Activated CD8-positive, alpha-beta memory T cell treated with anti-CD3 and anti-CD28 coated beads, Interleukin-2, amount 50 U/mL, for 1 hour (primary cell): Measurements from ENCODE around the gene ZNF286A.
"Not testable (repeated sequence)": the region's sequence is repeated elsewhere in the genome, so short reads cannot be mapped to it uniquely, and the experiment has no call there.

Experiments used
- DNase-seq: peaks from one replicate; pipeline ENCODE4 v3.0.0-alpha.2; 2020; ENCODE audit errors: extremely low read depth

ZNF286A gene

DNA sequence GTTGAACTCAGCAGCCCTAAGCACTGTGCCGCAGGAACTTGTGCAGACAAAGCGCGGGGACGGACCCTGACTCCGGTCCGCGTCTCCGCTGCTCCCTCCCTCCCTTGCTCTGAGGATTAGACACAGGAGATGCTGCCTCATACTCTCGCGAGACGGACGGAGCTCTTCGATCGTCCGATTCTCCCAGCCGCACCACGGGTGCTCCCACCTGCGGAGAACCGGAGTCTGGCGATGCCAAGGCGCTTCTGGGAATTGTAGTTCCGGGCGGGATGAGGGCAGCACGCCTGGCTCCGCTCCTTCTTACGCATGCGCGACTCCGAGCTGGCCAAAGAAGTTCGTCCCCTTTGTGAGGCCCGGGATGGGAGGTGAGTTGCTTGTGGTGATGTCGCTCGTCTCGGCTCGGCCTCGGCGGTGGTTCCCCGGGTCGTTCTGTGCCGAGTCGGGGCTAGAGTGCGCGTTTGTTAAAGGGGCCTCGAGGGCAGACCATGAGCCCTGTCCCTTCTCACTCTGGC lies at the start of gene ZNF286A:
Gene ZNF286A (plus strand): TSS at position 340 of the 512 bp plus-strand sequence. CDS start 578 bp downstream, outside the sequence.
- peak; percentile 85 for DNase-seq

DNA sequence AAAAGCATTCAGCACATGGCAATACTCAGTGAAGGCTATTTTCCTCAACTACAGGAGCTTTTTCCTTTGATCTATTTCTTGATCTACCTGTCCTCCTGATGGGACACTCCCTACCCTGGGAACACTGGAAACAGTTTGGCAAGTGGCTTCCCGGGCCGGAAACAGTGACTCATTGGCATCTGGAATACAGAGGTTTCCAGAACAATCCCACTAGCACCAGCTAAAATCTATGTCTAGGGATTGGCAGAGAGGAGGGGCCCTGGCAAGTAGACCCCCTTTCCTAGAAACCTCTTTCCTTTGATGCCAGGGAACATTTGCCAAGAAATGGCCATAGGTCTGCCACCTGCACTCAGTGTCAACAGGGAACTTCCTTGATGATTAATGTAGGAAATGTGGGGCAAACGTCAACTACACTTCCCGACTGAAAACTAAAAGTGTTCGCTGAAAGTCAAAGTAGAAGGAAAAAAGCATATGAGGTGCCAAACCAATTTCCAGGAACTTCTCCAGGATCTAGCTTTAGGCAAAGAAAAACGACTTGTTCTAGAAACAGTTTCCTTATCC lies 49.6 kb upstream of the ZNF286A start:
- DNase-seq = no peak

DNA sequence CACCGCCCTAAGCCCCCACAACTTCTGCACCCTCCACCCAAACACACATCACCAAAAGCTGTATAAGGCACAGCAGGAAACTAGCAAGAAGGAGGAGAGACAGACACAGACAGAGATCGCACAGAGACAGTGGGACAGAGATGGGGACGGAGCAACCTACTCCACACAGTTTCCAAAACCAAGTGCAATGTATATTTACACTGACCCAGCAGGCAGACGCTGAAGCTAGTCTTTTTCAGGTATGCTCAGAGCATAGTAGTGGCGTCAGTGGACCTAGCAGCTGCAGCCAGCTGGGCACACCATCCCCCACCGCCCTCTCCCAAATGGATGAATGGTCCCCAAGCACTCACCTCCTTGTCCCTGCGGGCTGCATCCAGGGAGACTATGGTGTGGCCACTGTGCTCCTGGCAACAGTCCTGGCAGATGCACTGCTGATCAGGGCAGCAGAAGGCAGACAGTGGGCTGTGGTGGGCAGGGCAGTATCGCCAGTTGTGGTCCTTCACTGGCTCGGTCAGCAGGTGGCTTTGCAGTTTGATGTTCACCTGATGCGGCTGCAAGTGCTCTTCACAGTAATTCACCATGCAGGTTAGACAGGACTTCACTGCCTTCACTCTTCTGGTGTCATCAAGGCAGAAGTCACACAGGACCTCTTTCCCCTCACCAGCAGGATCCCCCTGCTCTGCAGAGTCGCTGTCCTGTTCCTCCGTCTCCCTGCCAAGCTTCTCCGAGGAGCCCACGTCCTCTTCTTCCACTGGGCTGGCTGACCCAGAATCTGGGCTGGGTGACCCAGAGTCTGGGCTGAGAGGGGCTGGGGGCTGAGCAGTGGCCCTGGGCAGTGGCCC lies 48.6 kb upstream of the ZNF286A start:
- DNase-seq = no peak

DNA sequence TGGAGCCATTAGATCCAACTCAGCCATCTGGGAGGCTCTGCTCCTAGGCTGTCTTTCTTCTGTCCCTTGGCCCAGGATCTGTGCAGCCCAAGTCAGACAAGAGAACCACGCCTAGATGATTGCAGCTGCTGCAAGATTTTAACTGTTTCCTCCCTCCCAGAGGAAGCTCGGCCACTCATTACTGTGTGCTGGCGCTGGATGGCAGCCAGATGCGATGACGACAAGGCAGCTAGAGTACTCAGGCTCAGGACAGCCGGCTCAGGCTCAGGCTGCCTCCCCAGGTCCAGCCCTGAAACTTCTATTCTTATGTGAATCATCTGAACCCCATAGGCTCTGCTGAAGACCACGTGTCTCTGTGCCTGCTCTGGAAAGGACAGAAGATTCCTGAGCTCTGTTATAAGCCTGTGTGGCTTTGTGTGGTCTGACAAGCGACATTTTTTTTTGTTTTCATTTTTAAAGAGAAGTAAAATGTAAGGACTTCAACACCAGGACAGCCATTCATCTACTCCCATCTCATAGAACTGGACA lies 47.9 kb upstream of the ZNF286A start:
- DNase-seq = no peak

DNA sequence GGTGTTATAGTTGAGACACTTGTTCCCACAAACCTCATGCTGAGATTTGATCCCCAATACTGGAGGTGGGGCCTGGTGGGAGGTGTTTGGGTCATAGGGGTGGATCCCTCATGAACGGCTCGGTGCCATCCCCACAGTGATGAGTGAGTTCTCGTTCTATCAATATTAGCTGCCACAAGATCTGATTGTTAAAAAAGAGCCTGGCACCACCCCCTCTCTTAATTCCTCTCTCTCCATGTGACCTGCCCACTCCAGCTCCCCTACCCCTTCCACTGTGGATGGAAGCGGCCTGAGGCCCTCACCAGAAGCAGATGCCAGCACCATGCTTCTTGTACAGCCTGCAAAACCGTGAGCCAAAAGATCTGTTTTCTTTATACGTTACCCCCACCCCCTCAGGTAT lies 46.6 kb upstream of the ZNF286A start:
- DNase-seq = no peak

DNA sequence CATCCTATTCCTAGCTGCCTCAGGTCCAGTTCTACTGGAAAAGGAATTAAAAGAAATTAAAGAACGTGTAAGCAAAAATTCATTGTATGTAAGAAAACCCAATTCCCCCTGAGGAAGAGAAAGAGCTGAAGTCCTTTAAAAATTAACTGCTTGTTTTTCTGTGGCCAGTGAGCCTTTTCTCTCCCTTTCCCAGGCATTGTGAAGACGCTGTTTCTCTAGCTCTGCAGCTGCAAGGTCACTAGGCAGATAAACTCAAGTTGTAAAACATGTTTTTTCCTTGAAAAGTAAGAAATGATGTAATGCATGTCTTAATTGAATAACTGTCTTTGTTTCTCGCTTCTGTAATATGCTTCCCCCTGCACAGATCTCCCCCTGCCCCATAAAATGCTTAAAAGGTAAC lies 45.2 kb upstream of the ZNF286A start:
- DNase-seq = not testable (repeated sequence)

DNA sequence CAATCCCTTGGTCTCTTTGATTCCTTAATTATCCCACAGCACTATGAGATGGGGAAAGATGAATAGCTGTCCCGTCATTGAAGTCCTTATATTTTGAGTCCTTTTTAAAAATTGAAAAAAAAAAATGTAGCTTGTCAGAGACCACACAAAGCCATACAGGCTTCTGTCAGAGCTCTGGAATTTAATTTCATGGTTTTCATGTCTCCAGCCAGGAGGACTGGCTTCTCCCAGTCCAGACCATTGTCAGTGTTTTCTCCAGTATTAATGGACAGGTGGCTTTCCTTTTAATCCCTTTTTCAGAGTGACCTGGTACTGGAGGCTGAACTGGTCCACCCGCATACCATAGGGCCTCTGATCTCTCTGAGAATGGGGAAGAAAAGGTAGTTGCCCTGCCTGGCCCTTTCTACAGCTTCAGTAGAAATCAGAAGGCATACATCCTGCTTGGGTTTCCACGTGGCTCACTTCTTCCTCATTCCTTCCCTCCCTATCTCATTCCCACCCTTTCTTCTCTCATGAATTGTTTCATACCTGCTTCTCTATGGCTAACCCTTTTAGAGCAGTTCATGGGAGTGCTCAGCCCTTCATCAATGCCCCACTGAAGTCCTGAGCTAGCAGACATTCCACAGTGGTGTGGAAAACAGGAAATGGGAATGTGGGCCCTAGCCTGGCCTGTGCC lies 44.5 kb upstream of the ZNF286A start:
- no peak for DNase-seq

DNA sequence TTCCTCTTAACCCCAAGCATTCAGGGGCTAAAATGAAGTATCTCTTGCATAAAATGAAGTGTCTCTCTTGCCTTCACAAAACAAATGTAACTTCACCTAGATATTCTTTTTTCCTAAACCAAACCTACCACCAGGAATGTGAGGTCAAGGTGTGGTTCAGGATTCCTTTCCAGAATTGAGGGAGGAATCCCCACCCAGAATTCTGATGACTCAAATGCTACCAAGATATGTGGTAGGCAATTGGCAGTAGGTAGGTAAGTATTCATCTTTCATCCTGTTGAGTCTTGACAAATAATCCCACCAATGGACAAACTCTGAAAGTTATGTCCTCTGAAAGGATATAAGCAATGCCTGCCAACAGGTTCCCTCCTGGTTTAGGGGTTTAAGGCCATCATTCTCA lies 41.7 kb upstream of the ZNF286A start:
- DNase-seq = no peak

DNA sequence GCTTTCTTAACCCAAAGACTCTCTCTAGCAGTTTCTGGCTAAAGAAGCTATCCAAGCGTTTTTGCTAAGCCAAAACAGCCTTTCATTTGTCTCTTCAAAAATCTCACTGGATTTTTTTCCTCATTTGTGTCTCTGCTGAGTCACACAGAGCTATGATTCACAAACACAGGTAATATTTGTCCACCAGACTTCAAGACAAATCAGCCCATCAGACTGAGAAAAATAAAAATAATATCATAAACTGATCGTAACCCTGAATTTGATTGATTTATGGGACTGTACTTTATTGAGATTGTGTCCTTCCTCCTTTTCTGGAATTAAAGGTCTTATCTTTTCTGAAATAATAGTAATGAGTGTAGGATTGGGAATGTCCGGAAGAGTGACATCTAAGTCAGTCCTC lies 41.3 kb upstream of the ZNF286A start:
- DNase-seq = no peak

DNA sequence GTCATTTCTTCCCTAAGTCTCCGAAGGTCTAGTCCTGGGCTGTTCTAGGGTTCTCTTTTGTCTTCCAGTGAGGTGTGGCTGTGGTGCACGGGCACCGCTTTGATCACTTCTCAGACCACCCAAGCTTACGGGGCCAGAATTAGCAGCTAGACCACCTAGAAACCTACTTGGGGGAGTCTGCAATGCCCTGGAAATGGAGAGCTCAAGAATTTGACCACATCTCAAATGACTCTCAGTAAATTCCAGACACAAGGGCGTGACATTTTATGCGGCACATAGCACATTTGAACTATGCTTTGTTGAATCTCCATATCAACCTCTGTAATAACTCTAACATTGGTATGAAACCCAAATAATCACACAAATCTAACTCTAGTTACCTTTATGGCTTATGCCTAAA lies 40.3 kb upstream of the ZNF286A start:
- no peak for DNase-seq

DNA sequence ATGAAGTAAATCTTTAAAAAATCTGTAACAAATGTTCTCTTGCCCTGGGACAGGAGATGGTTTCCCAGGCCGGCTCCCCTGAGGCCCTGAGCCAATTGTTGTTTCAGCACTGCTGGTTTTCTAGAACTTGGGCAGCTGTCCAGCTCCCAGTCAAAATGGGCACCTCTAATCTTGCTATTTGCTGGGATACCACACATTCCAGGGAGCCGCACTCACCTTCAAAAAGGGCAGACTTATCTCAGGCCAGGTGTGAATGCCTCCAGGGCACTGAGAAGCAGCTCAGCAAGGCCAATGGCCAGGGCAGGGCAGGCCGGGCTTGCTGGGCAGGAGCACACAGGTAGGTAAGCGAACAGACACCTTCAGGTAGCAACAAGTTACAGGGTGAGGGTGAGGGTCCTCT lies 39.9 kb upstream of the ZNF286A start:
- no peak for DNase-seq

DNA sequence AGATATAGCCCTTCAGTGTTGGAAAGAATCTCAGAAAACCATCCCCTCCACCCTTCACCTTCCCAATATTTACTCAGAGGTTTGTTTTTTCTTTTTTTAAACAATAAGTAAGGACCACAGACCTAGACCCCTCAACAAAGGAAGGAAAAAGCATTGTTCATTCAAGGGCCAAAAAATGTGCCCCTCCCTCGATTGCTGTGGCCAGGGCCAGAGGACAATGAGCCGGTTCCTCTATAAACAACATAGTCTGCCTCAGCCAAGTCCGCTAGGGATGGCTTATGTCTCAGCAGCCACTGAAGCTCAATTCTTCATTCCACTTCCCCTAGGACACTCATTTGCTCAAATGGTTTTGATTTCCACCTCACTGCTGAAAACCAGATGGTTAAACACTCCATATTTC lies 39.5 kb upstream of the ZNF286A start:
- no peak for DNase-seq

DNA sequence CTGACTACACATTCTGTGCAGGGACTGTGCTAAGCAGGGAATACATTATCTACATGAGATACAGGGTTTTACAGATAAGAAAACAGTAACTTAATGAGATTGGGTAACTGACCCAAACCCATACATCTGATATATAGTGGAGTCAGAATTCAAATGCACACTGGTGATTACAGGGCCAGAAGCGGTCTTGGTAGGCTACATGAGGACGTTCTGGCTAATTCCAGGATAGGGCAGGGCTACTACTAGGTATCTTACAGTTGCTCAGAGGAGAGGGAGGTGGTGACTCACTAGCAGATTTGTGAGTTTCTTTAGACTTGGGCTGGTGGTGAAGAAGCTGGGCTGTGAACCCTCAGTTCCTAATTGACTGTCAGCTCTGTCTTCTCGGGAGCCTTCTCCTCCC lies 36.9 kb upstream of the ZNF286A start:
- DNase-seq = no peak

DNA sequence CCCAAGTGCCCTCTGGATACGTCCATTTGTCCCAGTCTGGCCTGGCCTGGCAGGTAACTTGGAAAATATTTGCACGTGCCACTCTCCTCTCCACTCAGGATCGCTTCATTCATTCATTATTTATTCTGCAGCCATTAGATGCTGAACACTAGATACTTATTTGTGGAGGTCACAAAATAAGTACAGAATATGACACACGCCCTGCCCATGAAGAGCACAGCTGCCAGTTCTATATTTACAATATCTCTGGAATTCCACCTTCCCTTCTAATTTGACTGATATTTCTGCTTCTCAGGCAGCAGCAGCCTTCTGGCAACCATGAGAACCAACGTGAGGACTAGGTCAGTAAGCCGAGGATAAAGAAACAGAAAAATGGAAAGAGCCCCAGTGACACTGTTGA lies 36.4 kb upstream of the ZNF286A start:
- no peak for DNase-seq

DNA sequence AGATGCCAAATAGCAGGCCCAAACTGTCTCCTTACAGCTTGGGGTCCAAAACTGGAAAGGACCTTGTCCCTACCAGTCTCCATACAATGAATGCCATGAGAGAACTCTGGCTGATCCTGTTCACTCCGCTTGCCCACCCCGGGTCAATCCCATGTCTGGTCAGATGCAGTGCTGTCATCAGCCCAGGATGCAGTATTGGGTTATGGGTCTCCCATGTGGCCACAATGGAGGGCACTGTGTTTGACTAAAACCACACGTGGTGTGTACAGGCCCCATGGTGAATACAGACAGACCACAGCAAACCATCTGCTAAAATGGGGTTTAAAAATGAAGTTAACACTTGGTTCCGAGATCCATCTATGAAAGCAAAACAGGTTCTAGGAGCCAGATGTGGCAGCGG lies 35.9 kb upstream of the ZNF286A start:
- DNase-seq = no peak

DNA sequence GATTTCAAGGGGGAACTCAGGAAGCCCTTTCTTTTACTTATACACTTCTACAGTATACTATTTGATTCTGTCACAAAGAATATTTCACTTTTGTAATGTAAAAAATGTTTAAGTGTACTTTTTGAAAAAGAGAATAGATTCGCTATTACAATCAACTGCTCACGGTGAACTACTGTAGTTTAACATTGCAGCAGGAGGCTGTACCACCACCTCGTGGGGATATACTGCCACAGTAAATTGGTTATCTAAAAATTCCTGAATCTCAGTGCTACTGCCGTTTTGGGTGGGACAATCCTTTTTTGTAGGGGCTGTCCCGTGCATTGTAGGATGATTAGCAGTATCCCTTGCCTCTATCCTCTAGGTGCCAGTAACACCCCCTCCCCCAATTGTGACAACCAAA lies 30.0 kb upstream of the ZNF286A start:
- DNase-seq = not testable (repeated sequence)

DNA sequence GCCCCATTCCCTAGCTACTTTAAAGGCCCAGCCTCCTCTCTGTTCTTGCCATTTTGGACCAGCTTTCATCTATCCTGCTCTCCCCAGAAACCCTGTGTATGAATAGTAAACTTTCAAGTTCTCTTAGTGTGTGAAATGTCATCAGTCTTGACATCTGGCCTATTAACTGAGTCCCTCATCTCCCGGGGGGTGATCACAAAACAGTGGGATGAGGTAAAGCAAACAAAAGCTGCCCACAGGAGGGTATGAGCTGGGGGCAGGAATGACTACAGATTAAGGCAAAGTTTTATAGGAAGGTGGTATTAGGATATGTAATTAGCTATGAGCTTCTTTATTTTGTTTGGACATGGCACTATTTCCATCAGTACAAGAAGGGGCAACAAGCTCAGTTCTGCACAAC lies 24.9 kb upstream of the ZNF286A start:
- DNase-seq = not testable (repeated sequence)

DNA sequence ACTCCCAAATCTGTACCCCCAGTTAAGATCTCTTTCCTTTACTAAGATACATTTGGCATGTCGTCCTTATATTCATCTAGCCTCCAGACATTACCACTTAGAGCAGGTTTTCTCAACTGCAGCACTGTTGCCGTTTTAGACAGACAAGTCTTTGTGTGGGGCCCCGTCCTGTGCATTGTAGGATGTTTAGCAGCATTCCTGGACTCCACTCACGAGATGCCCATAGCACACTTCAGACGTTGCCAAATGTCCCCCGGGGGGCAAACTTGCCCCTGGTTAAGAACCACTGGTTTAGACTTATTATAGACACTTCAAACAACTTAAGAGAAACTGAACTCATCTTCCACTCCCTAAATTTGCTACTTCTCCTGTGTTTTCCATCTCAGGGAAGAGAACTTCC lies 23.6 kb upstream of the ZNF286A start:
- DNase-seq = not testable (repeated sequence)

DNA sequence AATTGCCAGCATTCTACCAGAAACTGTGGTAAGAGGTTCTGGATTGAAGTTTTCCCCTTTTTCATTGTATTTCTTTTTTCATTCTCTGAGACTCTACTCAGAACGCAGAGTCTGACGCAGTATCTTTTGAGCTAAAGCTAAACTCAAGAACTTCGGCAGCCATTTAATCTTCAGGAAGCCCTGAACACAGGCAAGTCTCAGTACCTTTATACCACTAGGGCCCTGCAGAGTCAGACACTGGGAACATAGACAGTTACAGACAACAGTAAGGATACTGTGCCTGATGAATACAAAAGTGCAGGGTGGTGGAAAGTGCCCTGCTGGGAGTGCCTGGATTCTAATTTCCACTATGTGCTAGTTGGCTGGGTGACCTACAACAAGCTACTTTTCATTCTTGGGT lies 16.4 kb upstream of the ZNF286A start:
- not testable (repeated sequence) for DNase-seq

DNA sequence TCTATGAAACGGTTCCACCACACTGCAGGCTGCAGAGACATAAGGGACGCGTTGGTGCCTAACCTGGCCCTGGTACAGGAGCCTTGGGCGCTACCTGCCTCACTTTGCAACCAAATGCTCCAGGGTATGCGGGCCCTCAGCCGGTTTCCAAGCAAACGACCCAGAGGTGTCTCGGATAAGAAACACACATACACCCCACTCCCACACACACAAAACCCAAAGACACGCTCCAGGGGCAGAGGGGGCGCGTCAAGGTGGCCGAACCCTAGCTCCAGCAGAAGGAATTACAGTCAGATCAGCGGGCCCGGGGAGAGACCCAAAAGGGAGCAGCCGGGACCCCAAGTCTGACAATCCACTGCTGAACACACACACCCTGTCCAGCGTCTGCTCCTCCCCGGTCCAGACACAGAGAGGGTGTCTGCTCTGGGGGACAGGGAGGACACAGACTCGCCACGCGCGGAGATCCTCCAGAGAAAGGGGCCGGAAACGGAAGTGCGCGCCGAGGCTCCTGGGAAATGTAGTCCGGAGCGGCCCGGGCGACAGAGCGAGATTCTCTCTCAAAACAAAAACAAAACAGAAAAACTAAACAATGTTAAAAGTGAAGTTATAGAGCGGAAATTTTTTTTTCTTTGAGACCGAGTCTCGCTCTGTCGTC lies 15.6 kb upstream of the ZNF286A start, which contains the start of gene TRIM16:
Gene TRIM16 (minus strand): TSS at position 488 of the 655 bp plus-strand sequence. CDS start 32,702 bp downstream, outside the sequence.
- DNase-seq = peak; percentile 19

DNA sequence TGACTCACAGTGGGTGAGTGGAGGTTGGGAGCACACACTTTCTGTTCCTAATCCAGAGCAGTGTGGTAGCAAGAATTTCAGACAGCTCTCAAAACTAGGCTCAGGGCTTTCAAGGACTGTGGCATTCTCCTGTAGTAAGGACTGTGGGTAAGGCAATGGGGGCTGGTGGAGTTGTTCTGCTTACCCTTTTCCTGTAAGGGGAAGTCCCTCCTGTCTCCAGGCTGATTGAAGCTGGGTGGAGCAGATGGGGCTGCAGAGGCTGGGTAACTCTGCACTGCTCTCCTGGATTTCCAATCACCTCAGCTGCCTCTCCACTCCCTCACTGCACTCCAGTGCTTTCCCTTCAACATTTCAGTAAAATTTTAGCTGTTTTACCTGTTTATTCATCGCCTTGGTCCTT lies 12.1 kb upstream of the ZNF286A start:
- not testable (repeated sequence) for DNase-seq

DNA sequence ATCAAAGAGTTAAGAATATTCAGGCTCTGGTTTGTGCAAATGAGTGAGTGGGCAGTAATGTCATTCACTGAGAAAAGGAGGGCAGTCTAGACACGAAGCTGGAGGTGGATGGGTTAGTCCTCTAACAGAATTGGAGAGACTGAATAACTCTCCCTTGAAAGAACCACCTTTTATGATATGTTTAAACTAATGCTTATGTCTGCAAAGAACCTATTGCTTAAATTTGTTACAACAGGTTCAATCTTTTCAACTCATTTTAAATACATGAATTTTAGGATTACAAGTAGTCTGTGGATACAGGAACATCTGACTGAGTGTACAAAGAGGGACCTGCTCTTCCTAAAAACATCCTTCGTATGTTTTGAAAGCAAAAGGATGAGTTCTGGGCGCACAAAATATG lies 585 bp upstream of the ZNF286A start:
- DNase-seq = not testable (repeated sequence)
